GM23248 (cell line): ENCODE measurements around the gene ARSI.

ENCODE experiments used
- EZH2 ChIP-seq: fragments of 200-600 bp; sonication (generic); IDR thresholded peaks from 2 replicates; pipeline ENCODE4 v1.6.1; 2018; ENCODE audit warnings: antibody characterized with exemption, mild to moderate bottlenecking; ENCODE audit not compliant: insufficient read depth, poor library complexity, severe bottlenecking
- EZH2phosphoT487 ChIP-seq: fragments of 200-600 bp; sonication (generic); IDR thresholded peaks from 2 replicates; pipeline ENCODE4 v1.6.1; 2018; ENCODE audit warnings: antibody characterized with exemption, moderate library complexity, mild to moderate bottlenecking, low read depth; ENCODE audit not compliant: insufficient read depth

- no peak for TF ChIP-seq EZH2
- TF ChIP-seq EZH2phosphoT487 = no peak
Measured at GRCh38 chr5:150343994-150344631, 41.4 kb upstream of the ARSI start.
